Vagina (tissue), 2 donors: Measurements from ENCODE around the gene NT5DC4.

Experiments
- POLR2A ChIP-seq, 2 donors: fragments of 450-650 bp; IDR thresholded peaks; one replicate each; pipeline ENCODE4 v1.6.1; 2017; ENCODE audit warnings: antibody characterized with exemption in 2 of 2, mild to moderate bottlenecking in 2 of 2, moderate library complexity in 2 of 2
- POLR2AphosphoS5 ChIP-seq, 2 donors: sonication (generic); formaldehyde crosslinking; IDR thresholded peaks; one replicate each; pipeline ENCODE4 v1.9.0; 2017; ENCODE audit warnings: antibody characterized with exemption in 2 of 2, mild to moderate bottlenecking in 2 of 2, low read depth in 1 of 2; ENCODE audit not compliant: insufficient read depth in 1 of 2
- TF ChIP-seq, protein P1 (sequence below), 3 experiments: fragments of 450-650 bp in 2 of 3; fragments of 200-600 bp in 1 of 3; sonication (generic) in 1 of 3; IDR thresholded peaks; one replicate each; pipeline ENCODE4 v1.5.1; 2017 to 2019; ENCODE audit warnings: antibody characterized with exemption in 3 of 3, mild to moderate bottlenecking in 2 of 3, moderate library complexity in 2 of 3

DNA sequence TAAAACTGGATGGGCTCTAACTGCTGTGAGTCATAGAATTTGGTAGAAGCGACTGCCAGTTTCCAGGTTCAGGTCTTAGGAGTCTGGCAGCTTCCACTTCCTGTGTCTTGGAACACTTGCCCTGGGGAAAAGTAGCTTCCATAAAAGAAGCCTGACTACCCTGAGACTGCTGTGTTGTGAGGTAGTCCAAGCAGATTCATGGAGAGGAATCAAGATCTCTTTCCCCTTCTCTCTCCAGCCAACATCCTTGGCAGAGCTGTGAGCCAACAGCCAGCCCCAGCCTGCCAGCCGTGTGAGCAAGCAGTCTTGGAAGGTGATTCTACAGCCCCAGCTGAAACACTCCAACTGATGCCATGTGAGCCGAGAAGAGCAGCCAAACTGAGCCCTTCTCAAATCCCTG is 41.3 kb upstream of the NT5DC4 start:
- TF ChIP-seq, protein P1, sequence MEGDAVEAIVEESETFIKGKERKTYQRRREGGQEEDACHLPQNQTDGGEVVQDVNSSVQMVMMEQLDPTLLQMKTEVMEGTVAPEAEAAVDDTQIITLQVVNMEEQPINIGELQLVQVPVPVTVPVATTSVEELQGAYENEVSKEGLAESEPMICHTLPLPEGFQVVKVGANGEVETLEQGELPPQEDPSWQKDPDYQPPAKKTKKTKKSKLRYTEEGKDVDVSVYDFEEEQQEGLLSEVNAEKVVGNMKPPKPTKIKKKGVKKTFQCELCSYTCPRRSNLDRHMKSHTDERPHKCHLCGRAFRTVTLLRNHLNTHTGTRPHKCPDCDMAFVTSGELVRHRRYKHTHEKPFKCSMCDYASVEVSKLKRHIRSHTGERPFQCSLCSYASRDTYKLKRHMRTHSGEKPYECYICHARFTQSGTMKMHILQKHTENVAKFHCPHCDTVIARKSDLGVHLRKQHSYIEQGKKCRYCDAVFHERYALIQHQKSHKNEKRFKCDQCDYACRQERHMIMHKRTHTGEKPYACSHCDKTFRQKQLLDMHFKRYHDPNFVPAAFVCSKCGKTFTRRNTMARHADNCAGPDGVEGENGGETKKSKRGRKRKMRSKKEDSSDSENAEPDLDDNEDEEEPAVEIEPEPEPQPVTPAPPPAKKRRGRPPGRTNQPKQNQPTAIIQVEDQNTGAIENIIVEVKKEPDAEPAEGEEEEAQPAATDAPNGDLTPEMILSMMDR (IDR thresholded peaks at IDR 0.05) = no peak
- no peak for TF ChIP-seq POLR2A (IDR thresholded peaks at IDR 0.05)
- TF ChIP-seq POLR2AphosphoS5 (IDR thresholded peaks at IDR 0.05; ENCODE audit: insufficient read depth in 1 of 2, low read depth in 1 of 2) = no peak
